HepG2 (cell line): ENCODE data around the gene SEPTIN10. TPM values are rescaled to one million over a fixed set of nuclear protein-coding genes. Genes with fewer than 3 reads are reported as not detected.

Source experiments
- HCFC1 ChIP-seq: fragments of 150-350 bp; IDR thresholded peaks from 2 replicates; pipeline ENCODE4 v1.6.1; 2014; ENCODE audit warnings: low read depth, low read length
- HNF4A ChIP-seq: sonication (generic); formaldehyde crosslinking; IDR thresholded peaks from 2 replicates; pipeline ENCODE4 v1.4.0; 2020; ENCODE audit warnings: missing genetic modification reagents
- KDM5B ChIP-seq: sonication (generic); formaldehyde crosslinking; IDR thresholded peaks from 2 replicates; pipeline ENCODE4 v1.4.0; 2020; ENCODE audit warnings: missing genetic modification reagents, mild to moderate bottlenecking, borderline replicate concordance
- MED8 ChIP-seq: sonication (generic); formaldehyde crosslinking; IDR thresholded peaks from 2 replicates; pipeline ENCODE4 v1.8.1; 2023; ENCODE audit warnings: mild to moderate bottlenecking, missing genetic modification reagents; ENCODE audit not compliant: insufficient replicate concordance
- NFYC ChIP-seq: IDR thresholded peaks from 2 replicates; pipeline ENCODE4 v1.6.1; 2016; ENCODE audit warnings: missing genetic modification reagents, missing compliant biosample characterization
- NONO ChIP-seq, 2 experiments: fragments of 450-650 bp in 1 of 2; sonication (generic) in 1 of 2; formaldehyde crosslinking in 1 of 2; IDR thresholded peaks in 1 of 2; conservative IDR thresholded peaks in 1 of 2; 2 replicates each; pipeline versions ENCODE4 v1.6.1 to v1.8.0; 2017 to 2022; ENCODE audit warnings: mild to moderate bottlenecking in 1 of 2, missing genetic modification reagents in 1 of 2, moderate library complexity in 1 of 2
- PHB2 ChIP-seq: fragments of 450-650 bp; IDR thresholded peaks from 2 replicates; pipeline ENCODE4 v1.6.1; 2018; ENCODE audit not compliant: partially characterized antibody
- POLR2A ChIP-seq, 2 experiments: IDR thresholded peaks; 2 replicates each; pipeline ENCODE4 v1.6.1; 2011; ENCODE audit warnings: low read depth in 2 of 2, low read length in 2 of 2, mild to moderate bottlenecking in 1 of 2, moderate library complexity in 1 of 2; ENCODE audit not compliant: insufficient read depth in 1 of 2
- RAD21 ChIP-seq: fragments of 450-650 bp; formaldehyde crosslinking; IDR thresholded peaks from 2 replicates; pipeline ENCODE4 v1.5.0; 2020; ENCODE audit warnings: mild to moderate bottlenecking
- RXRB ChIP-seq: IDR thresholded peaks from 2 replicates; pipeline ENCODE4 v1.6.1; 2016; ENCODE audit warnings: borderline replicate concordance, missing genetic modification reagents, missing compliant biosample characterization
- SMAD3 ChIP-seq: sonication (generic); formaldehyde crosslinking; IDR thresholded peaks from 2 replicates; pipeline ENCODE4 v1.4.0; 2020; ENCODE audit warnings: missing genetic modification reagents
- SRY ChIP-seq: sonication (generic); formaldehyde crosslinking; IDR thresholded peaks from 2 replicates; pipeline ENCODE4 v1.8.0; 2022; ENCODE audit warnings: mild to moderate bottlenecking, missing genetic modification reagents
- TARDBP ChIP-seq: sonication (generic); formaldehyde crosslinking; IDR thresholded peaks from 2 replicates; pipeline ENCODE4 v1.8.0; 2022; ENCODE audit warnings: mild to moderate bottlenecking, missing genetic modification reagents
- ZFP36L2 ChIP-seq: sonication (generic); formaldehyde crosslinking; IDR thresholded peaks from 2 replicates; pipeline ENCODE4 v1.4.0; 2020; ENCODE audit warnings: missing genetic modification reagents
- ZNF230 ChIP-seq: sonication (generic); formaldehyde crosslinking; IDR thresholded peaks from 2 replicates; pipeline ENCODE4 v1.4.0; 2020; ENCODE audit warnings: mild to moderate bottlenecking, missing genetic modification reagents
- ZNF235 ChIP-seq: sonication (generic); formaldehyde crosslinking; IDR thresholded peaks from 2 replicates; pipeline ENCODE4 v1.8.1; 2023; ENCODE audit warnings: mild to moderate bottlenecking, missing genetic modification reagents, borderline replicate concordance
- ZNF263 ChIP-seq: sonication (generic); formaldehyde crosslinking; IDR thresholded peaks from 2 replicates; pipeline ENCODE4 v1.4.0; 2020; ENCODE audit warnings: missing genetic modification reagents
- ZNF709 ChIP-seq: sonication (generic); formaldehyde crosslinking; IDR thresholded peaks from 2 replicates; pipeline ENCODE4 v1.5.0; 2020; ENCODE audit warnings: mild to moderate bottlenecking, missing genetic modification reagents
- ZSCAN30 ChIP-seq: sonication (generic); formaldehyde crosslinking; IDR thresholded peaks from 2 replicates; pipeline ENCODE4 v1.5.0; 2020; ENCODE audit warnings: mild to moderate bottlenecking, missing genetic modification reagents
- polyA plus RNA-seq, 8 experiments: library from polyadenylated mRNA; depleted of rRNA in 3 of 8; stranded (reverse) in 7 of 8; unstranded in 1 of 8; fragments of >200 nt; fragmentation: Illumina TruSeq in 4 of 8; extraction: Trizol in 4 of 8; gene quantifications; 2 replicates each; pipeline versions ENCODE4 v1.2.1 to v1.2.3, GENCODE V29; 2011 to 2016; ENCODE audit warnings: low read depth in 4 of 8, missing spikeins in 1 of 8, mixed read lengths in 1 of 8; ENCODE audit not compliant: insufficient read depth in 1 of 8
- total RNA-seq, 5 experiments: library from RNA; depleted of rRNA; stranded (reverse); fragments of >200 nt; fragmentation: Illumina TruSeq; extraction: Trizol; gene quantifications; 2 replicates each; pipeline ENCODE4 v1.2.3, GENCODE V29; 2016; ENCODE audit warnings: low read depth in 1 of 5
- TF ChIP-seq, protein P1 (sequence below): sonication (generic); formaldehyde crosslinking; IDR thresholded peaks from 2 replicates; pipeline ENCODE4 v1.4.0; 2020; ENCODE audit warnings: missing genetic modification reagents, borderline replicate concordance
- TF ChIP-seq, protein P2 (sequence below): sonication (generic); formaldehyde crosslinking; IDR thresholded peaks from 2 replicates; pipeline ENCODE4 v1.8.1; 2023; ENCODE audit warnings: mild to moderate bottlenecking, missing genetic modification reagents, borderline replicate concordance
- TF ChIP-seq, protein P3 (sequence below): IDR thresholded peaks from 2 replicates; pipeline ENCODE4 v1.6.1; 2016; ENCODE audit warnings: low read depth
- TF ChIP-seq, protein P4 (sequence below): sonication (generic); formaldehyde crosslinking; IDR thresholded peaks from 2 replicates; pipeline ENCODE4 v1.8.0; 2023; ENCODE audit warnings: mild to moderate bottlenecking, missing genetic modification reagents

The SEPTIN10 gene
- total and polyA plus RNA-seq, 2 of the 13 experiments (the other 11 are each of a cell fraction or from before 2014, with no cell fraction given): 45.8 to 67.5 TPM

DNA sequence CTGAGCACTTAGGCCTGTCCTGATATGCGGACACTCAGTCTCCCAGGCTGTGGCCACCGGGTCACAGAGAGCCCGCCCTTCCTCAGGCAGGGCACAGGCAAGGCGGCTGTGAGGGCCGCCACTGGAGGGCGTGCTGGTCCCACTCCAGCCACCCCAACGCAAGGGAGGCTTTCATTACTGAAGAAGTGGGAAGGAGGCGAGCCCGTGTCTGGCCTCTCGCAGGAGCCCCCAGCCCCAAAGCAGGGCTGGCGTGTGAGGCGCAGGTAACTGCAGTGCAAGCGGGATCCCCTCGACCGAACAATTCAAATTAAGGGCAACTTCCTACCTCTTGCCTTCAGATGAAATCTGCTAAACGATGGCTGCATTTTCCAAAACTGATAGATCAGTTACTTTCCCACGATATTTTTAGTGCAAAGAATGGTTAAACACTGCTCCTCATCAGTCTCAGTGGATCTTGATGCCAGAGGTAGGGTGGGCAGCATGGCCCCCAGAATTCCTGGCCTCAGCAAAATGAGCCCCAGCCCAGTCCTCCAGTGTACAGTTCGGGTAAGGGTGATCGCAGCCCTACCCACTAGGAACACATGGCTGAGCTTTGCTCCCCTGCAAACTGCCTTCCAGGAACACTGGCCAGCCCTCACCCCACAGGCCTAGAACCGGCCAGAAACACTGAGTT, 97.2 kb downstream of the SEPTIN10 start (continued):
- TF ChIP-seq, protein P1, sequence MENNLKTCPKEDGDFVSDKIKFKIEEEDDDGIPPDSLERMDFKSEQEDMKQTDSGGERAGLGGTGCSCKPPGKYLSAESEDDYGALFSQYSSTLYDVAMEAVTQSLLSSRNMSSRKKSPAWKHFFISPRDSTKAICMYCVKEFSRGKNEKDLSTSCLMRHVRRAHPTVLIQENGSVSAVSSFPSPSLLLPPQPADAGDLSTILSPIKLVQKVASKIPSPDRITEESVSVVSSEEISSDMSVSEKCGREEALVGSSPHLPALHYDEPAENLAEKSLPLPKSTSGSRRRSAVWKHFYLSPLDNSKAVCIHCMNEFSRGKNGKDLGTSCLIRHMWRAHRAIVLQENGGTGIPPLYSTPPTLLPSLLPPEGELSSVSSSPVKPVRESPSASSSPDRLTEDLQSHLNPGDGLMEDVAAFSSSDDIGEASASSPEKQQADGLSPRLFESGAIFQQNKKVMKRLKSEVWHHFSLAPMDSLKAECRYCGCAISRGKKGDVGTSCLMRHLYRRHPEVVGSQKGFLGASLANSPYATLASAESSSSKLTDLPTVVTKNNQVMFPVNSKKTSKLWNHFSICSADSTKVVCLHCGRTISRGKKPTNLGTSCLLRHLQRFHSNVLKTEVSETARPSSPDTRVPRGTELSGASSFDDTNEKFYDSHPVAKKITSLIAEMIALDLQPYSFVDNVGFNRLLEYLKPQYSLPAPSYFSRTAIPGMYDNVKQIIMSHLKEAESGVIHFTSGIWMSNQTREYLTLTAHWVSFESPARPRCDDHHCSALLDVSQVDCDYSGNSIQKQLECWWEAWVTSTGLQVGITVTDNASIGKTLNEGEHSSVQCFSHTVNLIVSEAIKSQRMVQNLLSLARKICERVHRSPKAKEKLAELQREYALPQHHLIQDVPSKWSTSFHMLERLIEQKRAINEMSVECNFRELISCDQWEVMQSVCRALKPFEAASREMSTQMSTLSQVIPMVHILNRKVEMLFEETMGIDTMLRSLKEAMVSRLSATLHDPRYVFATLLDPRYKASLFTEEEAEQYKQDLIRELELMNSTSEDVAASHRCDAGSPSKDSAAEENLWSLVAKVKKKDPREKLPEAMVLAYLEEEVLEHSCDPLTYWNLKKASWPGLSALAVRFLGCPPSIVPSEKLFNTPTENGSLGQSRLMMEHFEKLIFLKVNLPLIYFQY (CRISPR knock-in tag): peak; percentile 60; the same call in 1 of the 2 replicates
- 0 out of 2 replicates have a peak, but pooled peaks have one; percentile 72 for TF ChIP-seq ZNF235
- TF ChIP-seq ZNF230 (CRISPR knock-in tag): no peak
- TF ChIP-seq, protein P2, sequence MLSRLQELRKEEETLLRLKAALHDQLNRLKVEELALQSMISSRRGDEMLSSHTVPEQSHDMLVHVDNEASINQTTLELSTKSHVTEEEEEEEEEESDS (CRISPR knock-in tag): 0 out of 2 replicates have a peak, but pooled peaks have one; percentile 9
- TF ChIP-seq RAD21 (CRISPR knock-in tag): peak; percentile 98
- TF ChIP-seq NONO (IDR thresholded peaks at IDR 0.05): no peak
- peak; percentile 87; the same call in 1 of the 2 replicates for TF ChIP-seq NONO (CRISPR knock-in tag; conservative IDR thresholded peaks at IDR 0.05)
- 0 out of 4 replicates have a peak, but pooled peaks of 1 of the 2 experiments have one; percentile 30 for TF ChIP-seq POLR2A (IDR thresholded peaks at IDR 0.05; ENCODE audit: insufficient read depth in 1 of 2, low read depth in 2 of 2, low read length in 2 of 2)
- TF ChIP-seq PHB2: no peak
- peak; percentile 51; the same call in 1 of the 2 replicates for TF ChIP-seq SMAD3 (CRISPR knock-in tag)
- TF ChIP-seq MED8 (CRISPR knock-in tag): peak; percentile 26
- 0 out of 2 replicates have a peak, but pooled peaks have one; percentile 20 for TF ChIP-seq NFYC
- TF ChIP-seq ZSCAN30 (CRISPR knock-in tag): no peak
- TF ChIP-seq, protein P3, sequence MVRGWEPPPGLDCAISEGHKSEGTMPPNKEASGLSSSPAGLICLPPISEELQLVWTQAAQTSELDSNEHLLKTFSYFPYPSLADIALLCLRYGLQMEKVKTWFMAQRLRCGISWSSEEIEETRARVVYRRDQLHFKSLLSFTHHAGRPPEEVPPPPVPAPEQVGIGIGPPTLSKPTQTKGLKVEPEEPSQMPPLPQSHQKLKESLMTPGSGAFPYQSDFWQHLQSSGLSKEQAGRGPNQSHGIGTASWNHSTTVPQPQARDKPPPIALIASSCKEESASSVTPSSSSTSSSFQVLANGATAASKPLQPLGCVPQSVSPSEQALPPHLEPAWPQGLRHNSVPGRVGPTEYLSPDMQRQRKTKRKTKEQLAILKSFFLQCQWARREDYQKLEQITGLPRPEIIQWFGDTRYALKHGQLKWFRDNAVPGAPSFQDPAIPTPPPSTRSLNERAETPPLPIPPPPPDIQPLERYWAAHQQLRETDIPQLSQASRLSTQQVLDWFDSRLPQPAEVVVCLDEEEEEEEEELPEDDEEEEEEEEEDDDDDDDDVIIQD: peak; percentile 61; the same call in 1 of the 2 replicates
- 0 out of 2 replicates have a peak, but pooled peaks have one; percentile 53 for TF ChIP-seq ZNF263 (CRISPR knock-in tag)
- peak; percentile 79 for TF ChIP-seq ZNF709 (CRISPR knock-in tag)
- TF ChIP-seq, protein P4, sequence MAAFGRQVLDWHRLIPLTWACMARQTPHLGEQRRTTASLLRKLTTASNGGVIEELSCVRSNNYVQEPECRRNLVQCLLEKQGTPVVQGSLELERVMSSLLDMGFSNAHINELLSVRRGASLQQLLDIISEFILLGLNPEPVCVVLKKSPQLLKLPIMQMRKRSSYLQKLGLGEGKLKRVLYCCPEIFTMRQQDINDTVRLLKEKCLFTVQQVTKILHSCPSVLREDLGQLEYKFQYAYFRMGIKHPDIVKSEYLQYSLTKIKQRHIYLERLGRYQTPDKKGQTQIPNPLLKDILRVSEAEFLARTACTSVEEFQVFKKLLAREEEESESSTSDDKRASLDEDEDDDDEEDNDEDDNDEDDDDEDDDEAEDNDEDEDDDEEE: peak; percentile 96
- TF ChIP-seq SRY (CRISPR knock-in tag): 0 out of 2 replicates have a peak, but pooled peaks have one; percentile 56
- 0 out of 2 replicates have a peak, but pooled peaks have one; percentile 52 for TF ChIP-seq KDM5B
- no peak for TF ChIP-seq ZFP36L2 (CRISPR knock-in tag)
- 0 out of 2 replicates have a peak, but pooled peaks have one; percentile 14 for TF ChIP-seq HCFC1
- TF ChIP-seq HNF4A (CRISPR knock-in tag): 0 out of 2 replicates have a peak, but pooled peaks have one; percentile 35
- 0 out of 2 replicates have a peak, but pooled peaks have one; percentile 27 for TF ChIP-seq TARDBP (CRISPR knock-in tag)
- peak; percentile 46; the same call in 1 of the 2 replicates for TF ChIP-seq RXRB (CRISPR knock-in tag)
